Calu3 (cell line): ENCODE measurements around the gene UGT1A7. TPM values are rescaled to one million over a fixed set of nuclear protein-coding genes. Genes with fewer than 3 reads are reported as not detected.

Source experiments
- BruUV-seq: library from RNA; stranded (reverse); fragments of 400-500 nt; replicated peaks from 2 replicates; lab custom pipeline; 2021; lab: Mats Ljungman, UMichigan
- CTCF ChIA-PET: fragments of 300-600 bp; sonication (Branson Sonifier 250); formaldehyde crosslinking; loops from one replicate; lab custom pipeline; 2022; ENCODE audit warnings: antibody characterized with exemption; lab: Charles Lee
- DNase-seq: peaks from one replicate; pipeline ENCODE4 v3.0.0; 2022
- H3K27ac Mint-ChIP-seq: one replicate; pipeline ENCODE4 v1.8.0; 2022; ENCODE audit warnings: mixed read lengths; ENCODE audit not compliant: unreplicated experiment
- H3K27me3 Mint-ChIP-seq: one replicate; pipeline ENCODE4 v1.8.0; 2022; ENCODE audit warnings: mixed read lengths; ENCODE audit not compliant: unreplicated experiment
- H3K36me3 Mint-ChIP-seq: one replicate; pipeline ENCODE4 v1.8.0; 2022; ENCODE audit warnings: mild to moderate bottlenecking, moderate library complexity, mixed read lengths; ENCODE audit not compliant: insufficient read depth, unreplicated experiment
- H3K4me1 Mint-ChIP-seq: one replicate; pipeline ENCODE4 v1.8.0; 2022; ENCODE audit warnings: mild to moderate bottlenecking, low read depth, mixed read lengths; ENCODE audit not compliant: unreplicated experiment
- H3K4me3 Mint-ChIP-seq: one replicate; pipeline ENCODE4 v1.8.0; 2022; ENCODE audit warnings: mild to moderate bottlenecking, low read depth, moderate library complexity, mixed read lengths; ENCODE audit not compliant: unreplicated experiment
- H3K9me3 Mint-ChIP-seq: one replicate; pipeline ENCODE4 v1.8.0; 2022; ENCODE audit warnings: low read depth, mixed read lengths; ENCODE audit not compliant: unreplicated experiment
- CTCF ChIP-seq: fragments of 200-600 bp; IDR thresholded peaks from one replicate; pipeline ENCODE4 v1.8.0; 2022; ENCODE audit warnings: antibody characterized with exemption; ENCODE audit not compliant: unreplicated experiment
- intact Hi-C: fragments of 100-400 bp; cut with micrococcal nuclease; formaldehyde crosslinking; loops from one replicate; pipeline ENCODE4 v1.10.0; 2022; ENCODE audit not compliant: unreplicated experiment
- total RNA-seq: library from RNA; stranded (reverse); gene quantifications from 2 replicates; pipeline ENCODE4 v1.2.3, GENCODE V29; 2022

The UGT1A7 gene
- total RNA-seq, 1 experiment from 2014 or later: 7.2 TPM

- H3K36me3 Mint-ChIP-seq: no peaks in the 10 kb centered on the region
- no peaks in the 10 kb centered on the region for H3K27me3 Mint-ChIP-seq
- no peak for DNase-seq
- no peak overlapping the region for H3K27ac Mint-ChIP-seq
- H3K4me3 Mint-ChIP-seq: no peak overlapping the region
- H3K4me1 Mint-ChIP-seq: peaks cover 32% of the 10 kb centered on the region
- CTCF ChIA-PET: no interaction called here
- intact Hi-C loops: no loop called here
- no peaks in the 10 kb centered on the region for H3K9me3 Mint-ChIP-seq
- no peak for TF ChIP-seq CTCF
- BruUV-seq: no TSS peak
Measured at GRCh38 chr2:233668605-233669260, 13.0 kb upstream of the UGT1A7 start.

GRCh38 chr2:233671290-233672161, 10.2 kb upstream of the UGT1A7 start, which contains the start of gene UGT1A9:
Gene UGT1A9, plus strand, starts transcription at chr2:233671898. Its CDS starts 37 bp downstream, at chr2:233671935.
- CTCF ChIA-PET: no interaction called here
- Mint-ChIP-seq H3K9me3 (peaks cover 2% of the 10 kb centered on the region), H3K36me3 (no peaks in the 10 kb centered on the region), H3K4me1 (peaks cover 23% of the 10 kb centered on the region), H3K4me3 (no peak within 1 kb of the TSS), H3K27me3 (no peaks in the 10 kb centered on the region), H3K27ac (no peak within 1 kb of the TSS)
- no TSS peak for BruUV-seq
- DNase-seq: no peak
- intact Hi-C loops: no loop called here
- no peak for TF ChIP-seq CTCF

- Mint-ChIP-seq H3K4me3 (no peak overlapping the region), H3K9me3 (peaks cover 3% of the 10 kb centered on the region), H3K27ac (no peak overlapping the region), H3K36me3 (no peaks in the 10 kb centered on the region), H3K27me3 (no peaks in the 10 kb centered on the region), H3K4me1 (peaks cover 23% of the 10 kb centered on the region)
- no TSS peak for BruUV-seq
- no peak for TF ChIP-seq CTCF
- no peak for DNase-seq
- intact Hi-C loops: no loop called here
- CTCF ChIA-PET: no interaction called here
Measured at GRCh38 chr2:233672886-233673285, 8.8 kb upstream of the UGT1A7 start.

GRCh38 chr2:233673896-233674295, 7.8 kb upstream of the UGT1A7 start:
- H3K36me3 Mint-ChIP-seq: no peaks in the 10 kb centered on the region
- no peak overlapping the region for H3K4me3 Mint-ChIP-seq
- DNase-seq: no peak
- H3K27ac Mint-ChIP-seq: no peak overlapping the region
- peaks cover 16% of the 10 kb centered on the region for H3K4me1 Mint-ChIP-seq
- CTCF ChIA-PET: no interaction called here
- peaks cover 3% of the 10 kb centered on the region for H3K9me3 Mint-ChIP-seq
- H3K27me3 Mint-ChIP-seq: no peaks in the 10 kb centered on the region
- TF ChIP-seq CTCF: no peak
- intact Hi-C loops: no loop called here
- no TSS peak for BruUV-seq
